Measurements from ENCODE around the gene TFEB.

DNA sequence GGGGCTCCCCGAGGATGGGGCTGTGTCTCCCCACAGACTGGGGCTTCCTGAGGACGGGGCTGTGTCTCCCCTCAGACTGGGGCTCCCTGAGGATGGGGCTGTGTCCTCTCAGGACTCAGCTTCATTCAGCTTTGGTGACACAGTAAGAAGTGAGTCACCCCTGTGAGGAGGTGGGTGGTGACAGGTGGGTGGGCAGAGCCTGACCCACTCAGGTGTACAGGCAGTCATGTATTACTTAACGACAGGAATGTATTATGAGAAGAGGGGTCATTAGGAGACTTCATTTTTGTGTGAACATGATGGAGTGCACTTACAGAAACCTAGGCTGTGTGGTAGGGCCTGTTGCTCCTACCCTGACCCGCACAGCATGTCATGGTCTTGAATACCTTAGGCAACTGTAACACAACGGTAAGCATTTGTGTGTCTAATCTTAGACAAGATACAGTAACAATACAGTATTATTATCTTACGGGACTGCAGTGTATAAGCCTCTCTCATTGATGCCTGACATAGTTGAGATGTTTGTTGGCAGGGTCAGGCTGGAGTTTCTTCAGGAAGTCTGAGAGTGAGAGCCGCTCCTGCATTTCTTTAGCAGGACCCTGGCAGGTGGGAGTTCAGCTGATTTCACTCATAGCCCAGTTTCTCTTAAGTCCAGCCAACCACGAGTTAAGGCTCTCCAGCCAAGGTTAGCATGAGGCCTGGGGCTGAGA lies 22.7 kb upstream of the TFEB start:
- TF ChIP-seq, protein P1, sequence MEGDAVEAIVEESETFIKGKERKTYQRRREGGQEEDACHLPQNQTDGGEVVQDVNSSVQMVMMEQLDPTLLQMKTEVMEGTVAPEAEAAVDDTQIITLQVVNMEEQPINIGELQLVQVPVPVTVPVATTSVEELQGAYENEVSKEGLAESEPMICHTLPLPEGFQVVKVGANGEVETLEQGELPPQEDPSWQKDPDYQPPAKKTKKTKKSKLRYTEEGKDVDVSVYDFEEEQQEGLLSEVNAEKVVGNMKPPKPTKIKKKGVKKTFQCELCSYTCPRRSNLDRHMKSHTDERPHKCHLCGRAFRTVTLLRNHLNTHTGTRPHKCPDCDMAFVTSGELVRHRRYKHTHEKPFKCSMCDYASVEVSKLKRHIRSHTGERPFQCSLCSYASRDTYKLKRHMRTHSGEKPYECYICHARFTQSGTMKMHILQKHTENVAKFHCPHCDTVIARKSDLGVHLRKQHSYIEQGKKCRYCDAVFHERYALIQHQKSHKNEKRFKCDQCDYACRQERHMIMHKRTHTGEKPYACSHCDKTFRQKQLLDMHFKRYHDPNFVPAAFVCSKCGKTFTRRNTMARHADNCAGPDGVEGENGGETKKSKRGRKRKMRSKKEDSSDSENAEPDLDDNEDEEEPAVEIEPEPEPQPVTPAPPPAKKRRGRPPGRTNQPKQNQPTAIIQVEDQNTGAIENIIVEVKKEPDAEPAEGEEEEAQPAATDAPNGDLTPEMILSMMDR (IDR thresholded peaks at IDR 0.05 in 2 of 3, conservative IDR thresholded peaks at IDR 0.05 in 1 of 3; ENCODE audit: control insufficient read depth in 2 of 3, extremely low read depth in 1 of 3, insufficient read depth in 1 of 3, low read depth in 3 of 3, low read length in 3 of 3): no peak
- TF ChIP-seq CBX3 (IDR thresholded peaks at IDR 0.05; ENCODE audit: borderline replicate concordance, low read depth) (no peak), TAF1 (IDR thresholded peaks at IDR 0.05; ENCODE audit: borderline replicate concordance, low read depth, low read length) (no peak), RCOR1 (conservative IDR thresholded peaks at IDR 0.05; ENCODE audit: low read depth, low read length) (no peak), MXI1 (IDR thresholded peaks at IDR 0.05; ENCODE audit: low read depth, low read length) (no peak), CREM (IDR thresholded peaks at IDR 0.05; ENCODE audit: low read depth) (no peak), POLR2A (IDR thresholded peaks at IDR 0.05; ENCODE audit: low read depth, low read length) (no peak), EP300 (IDR thresholded peaks at IDR 0.05; ENCODE audit: borderline replicate concordance in 1 of 2, control insufficient read depth in 1 of 2, low read depth in 2 of 2, low read length in 2 of 2) (no peak), MTA3 (IDR thresholded peaks at IDR 0.05; ENCODE audit: borderline replicate concordance, low read length) (no peak), CBFB (IDR thresholded peaks at IDR 0.05; ENCODE audit: low read depth) (no peak), POLR2AphosphoS5 (IDR thresholded peaks at IDR 0.05; ENCODE audit: low read length) (no peak)
- TF ChIP-seq, protein P2, sequence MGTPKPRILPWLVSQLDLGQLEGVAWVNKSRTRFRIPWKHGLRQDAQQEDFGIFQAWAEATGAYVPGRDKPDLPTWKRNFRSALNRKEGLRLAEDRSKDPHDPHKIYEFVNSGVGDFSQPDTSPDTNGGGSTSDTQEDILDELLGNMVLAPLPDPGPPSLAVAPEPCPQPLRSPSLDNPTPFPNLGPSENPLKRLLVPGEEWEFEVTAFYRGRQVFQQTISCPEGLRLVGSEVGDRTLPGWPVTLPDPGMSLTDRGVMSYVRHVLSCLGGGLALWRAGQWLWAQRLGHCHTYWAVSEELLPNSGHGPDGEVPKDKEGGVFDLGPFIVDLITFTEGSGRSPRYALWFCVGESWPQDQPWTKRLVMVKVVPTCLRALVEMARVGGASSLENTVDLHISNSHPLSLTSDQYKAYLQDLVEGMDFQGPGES (IDR thresholded peaks at IDR 0.05): no peak

Measured in GM12878 (cell line).